ENCODE results near the gene PJA2. TPM values are rescaled to one million over a fixed set of nuclear protein-coding genes. Genes with fewer than 3 reads are reported as not detected.
A peak's percentile ranks its signal among the peaks of the same experiment; 100 is the strongest.

Gene PJA2
- total and polyA plus RNA-seq, 8 donors, result 81.4 to 147 (median 125) TPM

DNA sequence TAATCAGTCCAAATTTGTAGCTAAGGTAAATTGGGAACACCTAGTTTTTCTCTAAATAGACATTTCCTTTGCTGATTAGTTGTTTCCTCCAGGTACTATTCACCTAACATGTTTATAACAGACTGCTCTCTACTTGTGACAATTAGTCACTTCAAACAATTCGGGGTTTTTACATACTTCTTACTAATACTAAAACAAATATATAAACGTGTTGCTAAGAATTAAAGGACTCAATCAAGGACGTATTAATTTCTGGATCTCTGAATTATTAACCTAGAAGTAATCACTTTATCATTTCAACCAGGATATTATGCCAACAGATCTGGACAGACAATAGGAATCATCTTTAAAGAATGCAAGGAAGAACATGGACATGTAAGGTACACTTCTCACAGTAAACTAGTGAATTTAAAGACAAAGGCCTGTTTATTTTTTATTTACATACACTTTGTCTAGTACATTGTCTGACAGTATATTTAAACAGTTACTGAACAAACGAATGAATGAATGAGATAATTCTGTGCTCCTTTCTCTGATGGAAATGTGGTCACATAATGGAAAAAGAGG, 22.3 kb downstream of the PJA2 start:
- TF ChIP-seq, protein P1, sequence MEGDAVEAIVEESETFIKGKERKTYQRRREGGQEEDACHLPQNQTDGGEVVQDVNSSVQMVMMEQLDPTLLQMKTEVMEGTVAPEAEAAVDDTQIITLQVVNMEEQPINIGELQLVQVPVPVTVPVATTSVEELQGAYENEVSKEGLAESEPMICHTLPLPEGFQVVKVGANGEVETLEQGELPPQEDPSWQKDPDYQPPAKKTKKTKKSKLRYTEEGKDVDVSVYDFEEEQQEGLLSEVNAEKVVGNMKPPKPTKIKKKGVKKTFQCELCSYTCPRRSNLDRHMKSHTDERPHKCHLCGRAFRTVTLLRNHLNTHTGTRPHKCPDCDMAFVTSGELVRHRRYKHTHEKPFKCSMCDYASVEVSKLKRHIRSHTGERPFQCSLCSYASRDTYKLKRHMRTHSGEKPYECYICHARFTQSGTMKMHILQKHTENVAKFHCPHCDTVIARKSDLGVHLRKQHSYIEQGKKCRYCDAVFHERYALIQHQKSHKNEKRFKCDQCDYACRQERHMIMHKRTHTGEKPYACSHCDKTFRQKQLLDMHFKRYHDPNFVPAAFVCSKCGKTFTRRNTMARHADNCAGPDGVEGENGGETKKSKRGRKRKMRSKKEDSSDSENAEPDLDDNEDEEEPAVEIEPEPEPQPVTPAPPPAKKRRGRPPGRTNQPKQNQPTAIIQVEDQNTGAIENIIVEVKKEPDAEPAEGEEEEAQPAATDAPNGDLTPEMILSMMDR (IDR thresholded peaks at IDR 0.05), result no peak
- ATAC-seq, result peak; percentile 54
- intact Hi-C loops (cut with DNase I), result no loop called here

DNA sequence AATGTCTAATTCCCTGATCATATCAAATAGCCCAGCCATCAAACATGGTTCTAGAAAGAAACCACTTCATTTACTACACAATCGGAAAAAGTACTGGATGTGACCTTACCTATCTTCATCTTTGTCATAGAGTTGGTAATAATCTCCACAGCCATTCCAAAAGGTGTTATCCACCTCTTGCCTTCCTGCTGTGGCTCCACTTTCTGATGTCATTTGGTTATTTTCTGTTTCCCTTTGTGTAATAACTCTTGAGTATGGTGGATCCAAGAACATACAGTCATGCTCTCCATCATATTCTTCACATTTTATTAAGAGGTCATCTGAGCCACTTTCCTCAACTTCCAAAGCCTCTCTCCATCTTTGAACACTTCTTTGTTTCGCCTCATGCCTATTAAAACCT, 31.7 kb downstream of the PJA2 start:
- Histone ChIP-seq H3K27ac (no peak overlapping the region), H3K4me3 (no peak overlapping the region), H3K9me3 (no peaks in the 10 kb centered on the region), H3K36me3 (peaks cover 0 to 60% of the 10 kb centered on the region in 2 donors), H3K27me3 (no peaks in the 10 kb centered on the region), H3K4me1 (peaks cover 0 to 13% of the 10 kb centered on the region in 2 donors)
- intact Hi-C loops (cut with DNase I), result no loop called here
- no peak for DNase-seq
- TF ChIP-seq, protein P1 (IDR thresholded peaks at IDR 0.05), result no peak
- no peak for ATAC-seq

More for the DNA sequence above, 22.3 kb downstream of the PJA2 start:
- Histone ChIP-seq H3K4me1 (peaks cover 0 to 45% of the 10 kb centered on the region in 2 donors), H3K4me3 (no peak overlapping the region), H3K27me3 (no peaks in the 10 kb centered on the region), H3K36me3 (peaks cover 0 to 11% of the 10 kb centered on the region in 2 donors), H3K27ac (no peak overlapping the region), H3K9me3 (no peaks in the 10 kb centered on the region)
- no peak for DNase-seq

DNA sequence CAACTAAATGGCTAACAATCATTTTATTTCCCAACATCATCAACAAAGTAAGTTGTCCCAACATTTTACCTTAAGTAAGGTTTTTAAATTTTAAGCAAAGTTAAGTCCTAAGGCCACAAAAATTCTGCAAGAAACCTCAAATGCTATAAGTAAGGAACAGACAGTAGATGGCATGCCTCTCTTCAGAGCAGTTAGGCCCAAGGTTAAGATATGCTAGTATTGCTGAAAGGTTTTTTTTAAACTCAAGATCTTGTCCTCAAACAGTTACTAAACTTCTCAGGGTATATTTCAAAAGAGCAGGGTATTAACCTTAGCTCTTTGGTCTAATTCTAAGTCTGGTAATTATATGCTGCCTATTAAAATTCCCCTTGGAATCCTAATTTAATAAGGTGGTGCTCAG, 35.1 kb downstream of the PJA2 start:
- intact Hi-C loops (cut with DNase I), result no loop called here
- Histone ChIP-seq H3K4me1 (peaks cover 0 to 13% of the 10 kb centered on the region in 2 donors), H3K36me3 (peaks cover 0 to 32% of the 10 kb centered on the region in 2 donors), H3K4me3 (no peak overlapping the region), H3K9me3 (no peaks in the 10 kb centered on the region), H3K27me3 (no peaks in the 10 kb centered on the region), H3K27ac (no peak overlapping the region)
- ATAC-seq, result no peak
- DNase-seq, result no peak
- TF ChIP-seq, protein P1 (IDR thresholded peaks at IDR 0.05), result no peak

DNA sequence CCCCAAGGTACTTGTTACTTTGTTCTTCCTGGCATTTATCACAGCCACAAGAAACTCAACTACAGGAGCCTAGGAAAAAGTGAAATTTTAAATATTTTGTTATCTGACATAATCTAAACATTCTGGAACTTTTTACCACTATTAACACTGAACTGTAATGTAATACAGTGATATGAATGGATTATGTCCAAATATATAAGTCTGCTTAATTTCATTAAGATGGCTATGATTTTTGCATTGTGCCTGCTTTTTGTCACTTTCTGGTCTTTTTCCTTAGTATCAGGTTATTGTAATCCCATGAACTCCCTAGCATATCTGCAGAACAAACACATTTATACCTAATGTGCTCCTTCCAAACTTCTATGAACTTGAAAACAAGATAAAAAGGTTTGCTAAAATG, 35.8 kb downstream of the PJA2 start:
- Histone ChIP-seq H3K4me1 (peaks cover 0 to 13% of the 10 kb centered on the region in 2 donors), H3K27me3 (no peaks in the 10 kb centered on the region), H3K27ac (no peak overlapping the region), H3K4me3 (no peak overlapping the region), H3K36me3 (peaks cover 0 to 30% of the 10 kb centered on the region in 2 donors), H3K9me3 (no peaks in the 10 kb centered on the region)
- intact Hi-C loops (cut with DNase I), result no loop called here
- TF ChIP-seq, protein P1 (IDR thresholded peaks at IDR 0.05), result no peak
- DNase-seq (no peak), ATAC-seq (no peak)

DNA sequence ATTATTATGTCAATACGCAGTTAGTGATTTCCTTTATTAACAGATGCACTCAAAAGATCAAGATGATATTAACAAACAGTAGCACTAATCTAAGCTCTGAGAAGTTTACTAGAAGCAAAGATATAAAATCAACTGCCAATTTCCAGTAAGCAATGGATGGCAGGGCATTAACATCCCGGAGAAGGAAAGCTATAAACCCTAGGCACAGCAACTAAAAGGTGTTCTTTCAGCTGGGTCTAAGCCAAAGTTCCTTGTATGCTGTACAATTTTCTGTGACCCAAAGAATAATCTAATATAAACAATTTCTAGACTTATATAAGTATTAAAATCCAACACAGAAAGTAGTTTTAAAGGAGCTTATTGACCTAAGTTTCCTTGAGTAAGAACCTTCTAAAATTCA, 39.4 kb downstream of the PJA2 start:
- H3K4me1 ChIP-seq, result peaks cover 0 to 6% of the 10 kb centered on the region in 2 donors
- H3K9me3 ChIP-seq, result no peaks in the 10 kb centered on the region
- DNase-seq (no peak), ATAC-seq (no peak)
- intact Hi-C loops (cut with DNase I), result no loop called here
- TF ChIP-seq, protein P1 (IDR thresholded peaks at IDR 0.05), result no peak
- H3K36me3 ChIP-seq, result peaks cover 0 to 39% of the 10 kb centered on the region in 2 donors
- no peak overlapping the region for H3K27ac ChIP-seq
- H3K27me3 ChIP-seq, result no peaks in the 10 kb centered on the region
- no peak overlapping the region for H3K4me3 ChIP-seq

All from left lung (tissue), 10 donors.